HepG2 (cell line): ENCODE results near the gene MTHFD2L. TPM values are rescaled to one million over a fixed set of nuclear protein-coding genes. Genes with fewer than 3 reads are reported as not detected.

Experiments
- ATAC-seq: fragments of 200-7000 bp; cut with Tn5 transposase; 3 replicates; pipeline ENCODE4 v1.9.1; 2020; ENCODE audit warnings: mild to moderate bottlenecking, moderate library complexity
- BruUV-seq: library from RNA; stranded (reverse); fragments of 400-500 nt; replicated peaks from 2 replicates; lab custom pipeline; 2021; lab: Mats Ljungman, UMichigan
- CTCF ChIA-PET: fragments of 300-600 bp; formaldehyde crosslinking; extraction: SDS; loops from one replicate; lab custom pipeline; 2021; ENCODE audit warnings: low total read pairs, inconsistent platforms, low intra/inter-chr PET ratio; lab: Yijun Ruan, JAX
- POLR2A ChIA-PET: fragments of 350-600 bp; sonication (Branson Sonifier 250); formaldehyde crosslinking; loops from one replicate; lab custom pipeline; 2020; ENCODE audit warnings: antibody characterized with exemption, inconsistent platforms; lab: Yijun Ruan, JAX
- DNase-seq: peaks from one replicate; pipeline ENCODE4 v3.0.0-alpha.2; 2015; ENCODE audit warnings: low spot score
- FAIRE-seq: peaks from 3 replicates; lab custom pipeline; 2011; peaks lifted over from hg19 to GRCh38; lab: Jason Lieb, UNC
- H2AFZ ChIP-seq: one replicate; pipeline ENCODE4 v1.6.1; 2011; ENCODE audit warnings: low read length, inconsistent platforms
- H3K27ac ChIP-seq: fragments of 300-600 bp; 3 replicates; pipeline ENCODE4 v1.8.0; 2011; ENCODE audit warnings: mixed run types, mild to moderate bottlenecking, mixed read lengths, low read length, inconsistent platforms; ENCODE audit not compliant: insufficient read depth; ENCODE audit errors: extremely low read length
- H3K27me3 ChIP-seq, 2 experiments: fragments of 200-600 bp in 1 of 2; 2 replicates in 1 of 2; 3 replicates in 1 of 2; pipeline versions ENCODE4 v1.6.0 to v1.8.0; 2011; ENCODE audit warnings: low read length in 2 of 2, mild to moderate bottlenecking in 2 of 2, moderate library complexity in 2 of 2, inconsistent platforms in 1 of 2; ENCODE audit not compliant: insufficient read depth in 2 of 2, control insufficient read depth in 1 of 2
- H3K36me3 ChIP-seq, 2 experiments: fragments of 200-600 bp in 1 of 2; replicated peaks in 1 of 2; 2 replicates in 1 of 2; 3 replicates in 1 of 2; pipeline versions ENCODE4 v1.5.1 to v1.8.0; 2011; ENCODE audit warnings: low read length in 2 of 2, inconsistent platforms in 1 of 2; ENCODE audit not compliant: insufficient read depth in 2 of 2, control insufficient read depth in 1 of 2
- H3K4me1 ChIP-seq: 2 replicates; pipeline ENCODE4 v1.5.1; 2012; ENCODE audit warnings: low read length, inconsistent platforms; ENCODE audit not compliant: insufficient read depth
- H3K4me2 ChIP-seq: 2 replicates; pipeline ENCODE4 v1.6.0; 2011; ENCODE audit warnings: low read depth, low read length, inconsistent platforms
- H3K4me3 ChIP-seq, 3 experiments: fragments of 200-600 bp in 1 of 3; sonication (generic), shearing (Covaris generic) in 1 of 3; replicated peaks in 1 of 3; 2 replicates each; pipeline ENCODE4 v1.5.1; 2011 to 2016; ENCODE audit warnings: low read length in 3 of 3, inconsistent platforms in 2 of 3, low read depth in 2 of 3, mild to moderate bottlenecking in 2 of 3, control low read depth in 1 of 3, mixed read lengths in 1 of 3; ENCODE audit not compliant: insufficient read depth in 1 of 3
- H3K79me2 ChIP-seq: one replicate; pipeline ENCODE4 v1.6.1; 2011; ENCODE audit warnings: low read length, inconsistent platforms; ENCODE audit not compliant: insufficient read depth
- H3K9ac ChIP-seq: 2 replicates; pipeline ENCODE4 v1.6.0; 2011; ENCODE audit warnings: mild to moderate bottlenecking, low read depth, low read length, inconsistent platforms; ENCODE audit not compliant: insufficient read depth
- H3K9me3 ChIP-seq: 2 replicates; pipeline ENCODE4 v1.5.1; 2012; ENCODE audit warnings: mild to moderate bottlenecking, low read length
- H4K20me1 ChIP-seq: 2 replicates; pipeline ENCODE4 v1.6.0; 2011; ENCODE audit warnings: inconsistent platforms, mild to moderate bottlenecking, low read length, moderate library complexity; ENCODE audit not compliant: insufficient read depth
- ATRX ChIP-seq: sonication (generic); formaldehyde crosslinking; IDR thresholded peaks from 2 replicates; pipeline ENCODE4 v1.4.0; 2020; ENCODE audit warnings: missing genetic modification reagents, borderline replicate concordance
- ELF4 ChIP-seq: sonication (generic); formaldehyde crosslinking; IDR thresholded peaks from 2 replicates; pipeline ENCODE4 v1.5.0; 2020; ENCODE audit warnings: missing genetic modification reagents, mild to moderate bottlenecking, moderate library complexity, borderline replicate concordance
- KAT7 ChIP-seq: IDR thresholded peaks from 2 replicates; pipeline ENCODE4 v1.6.1; 2018; ENCODE audit warnings: borderline replicate concordance, missing compliant biosample characterization
- MAFF ChIP-seq: IDR thresholded peaks from 2 replicates; pipeline ENCODE4 v1.6.1; 2011; ENCODE audit warnings: low read depth, low read length, improper control_type of control experiment
- MAFK ChIP-seq, 2 experiments: IDR thresholded peaks in 1 of 2; conservative IDR thresholded peaks in 1 of 2; 2 replicates each; pipeline ENCODE4 v1.6.1; 2011; ENCODE audit warnings: improper control_type of control experiment in 2 of 2, low read length in 2 of 2
- NFAT5 ChIP-seq: sonication (generic); formaldehyde crosslinking; IDR thresholded peaks from 2 replicates; pipeline ENCODE4 v1.4.0; 2020; ENCODE audit warnings: missing genetic modification reagents
- PLRG1 ChIP-seq: fragments of 450-650 bp; conservative IDR thresholded peaks from 2 replicates; pipeline ENCODE4 v1.6.1; 2016
- RBM22 ChIP-seq: fragments of 200-400 bp; formaldehyde crosslinking; optimal IDR thresholded peaks from 2 replicates; pipeline ENCODE3; 2017; ENCODE audit warnings: mild to moderate bottlenecking, low read length, moderate library complexity
- SCMH1 ChIP-seq: sonication (generic); formaldehyde crosslinking; IDR thresholded peaks from 2 replicates; pipeline ENCODE4 v1.9.0; 2021; ENCODE audit warnings: missing genetic modification reagents, mild to moderate bottlenecking, borderline replicate concordance
- ZNF263 ChIP-seq: sonication (generic); formaldehyde crosslinking; IDR thresholded peaks from 2 replicates; pipeline ENCODE4 v1.4.0; 2020; ENCODE audit warnings: missing genetic modification reagents
- ZNF30 ChIP-seq: sonication (generic); formaldehyde crosslinking; IDR thresholded peaks from 2 replicates; pipeline ENCODE4 v1.5.0; 2020; ENCODE audit warnings: mild to moderate bottlenecking, missing genetic modification reagents
- ZNF562 ChIP-seq: sonication (generic); formaldehyde crosslinking; IDR thresholded peaks from 2 replicates; pipeline ENCODE4 v1.8.0; 2022; ENCODE audit warnings: missing genetic modification reagents, borderline replicate concordance
- ZNF788 ChIP-seq: sonication (generic); formaldehyde crosslinking; IDR thresholded peaks from 2 replicates; pipeline ENCODE4 v1.5.0; 2020; ENCODE audit warnings: mild to moderate bottlenecking, missing genetic modification reagents, borderline replicate concordance
- WGBS: methylation state at CpG from one replicate; pipeline ENCODE4 v1.1.6; 2017; ENCODE audit warnings: low lambda C conversion rate; 5-methylcytosine and 5-hydroxymethylcytosine counted together
- in situ Hi-C: cut with HindIII; loops from 2 replicates; pipeline ENCODE4 v1.10.0; 2017; ENCODE audit warnings: low pct_unique_long_range_greater_than_20kb; ENCODE audit not compliant: extremely low pct_ligation_motif_present
- intact Hi-C: fragments of 100-400 bp; cut with micrococcal nuclease; formaldehyde crosslinking; loops from one replicate; pipeline ENCODE4 v1.10.0; 2022; ENCODE audit not compliant: unreplicated experiment
- polyA plus RNA-seq, 8 experiments: library from polyadenylated mRNA; depleted of rRNA in 3 of 8; stranded (reverse) in 7 of 8; unstranded in 1 of 8; fragments of >200 nt; fragmentation: Illumina TruSeq in 4 of 8; extraction: Trizol in 4 of 8; gene quantifications; 2 replicates each; pipeline versions ENCODE4 v1.2.1 to v1.2.3, GENCODE V29; 2011 to 2016; ENCODE audit warnings: low read depth in 4 of 8, missing spikeins in 1 of 8, mixed read lengths in 1 of 8; ENCODE audit not compliant: insufficient read depth in 1 of 8
- total RNA-seq, 5 experiments: library from RNA; depleted of rRNA; stranded (reverse); fragments of >200 nt; fragmentation: Illumina TruSeq; extraction: Trizol; gene quantifications; 2 replicates each; pipeline ENCODE4 v1.2.3, GENCODE V29; 2016; ENCODE audit warnings: low read depth in 1 of 5
- TF ChIP-seq, protein P1 (sequence below): sonication (generic); formaldehyde crosslinking; IDR thresholded peaks from 2 replicates; pipeline ENCODE4 v1.8.1; 2023; ENCODE audit warnings: mild to moderate bottlenecking, missing genetic modification reagents, borderline replicate concordance

Gene MTHFD2L
- total and polyA plus RNA-seq, 2 of the 13 experiments (the other 11 are each of a cell fraction or from before 2014, with no cell fraction given): 10.5 to 14.9 TPM

GRCh38 chr4:74305000-74305399, 147.1 kb downstream of the MTHFD2L start:
- 53% methylated on average over 1 of the region's 1 CpG for WGBS
- CTCF ChIA-PET: no interaction called here
- in situ Hi-C loops: no loop called here

DNA sequence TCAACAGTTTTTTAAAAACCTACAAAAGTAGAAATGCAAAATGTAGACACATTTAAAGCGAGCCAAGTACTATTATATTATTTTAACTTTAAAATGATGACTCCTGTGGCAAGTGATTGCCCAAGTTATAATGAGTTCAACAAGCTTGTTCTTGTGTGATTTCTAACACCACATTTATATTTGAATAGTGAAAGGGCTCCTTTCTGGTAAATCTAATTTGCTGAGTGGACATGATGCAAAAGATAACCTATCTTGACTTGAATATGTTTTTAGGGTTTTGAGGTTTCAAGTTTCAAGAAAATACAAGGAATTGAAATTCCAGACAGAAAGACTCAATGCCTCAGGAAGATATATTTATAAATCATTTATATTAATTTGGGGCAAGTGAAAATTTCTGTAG, 149.3 kb downstream of the MTHFD2L start:
- ATAC-seq (no peak), FAIRE-seq (no peak), DNase-seq (no peak)
- H4K20me1 ChIP-seq: no peaks in the 10 kb centered on the region
- H3K4me1 ChIP-seq: no peaks in the 10 kb centered on the region
- no peak overlapping the region for H3K4me3 ChIP-seq
- H3K36me3 ChIP-seq: no peaks in the 10 kb centered on the region
- H3K9ac ChIP-seq: no peak overlapping the region
- no peak overlapping the region for H2AFZ ChIP-seq
- in situ Hi-C loops: no loop called here
- H3K4me2 ChIP-seq: no peak overlapping the region
- H3K79me2 ChIP-seq: no peaks in the 10 kb centered on the region
- no peak overlapping the region for H3K27ac ChIP-seq
- BruUV-seq: no TSS peak
- peaks cover 0 to 4% of the 10 kb centered on the region in 2 experiments; a peak in 1 of 5 replicates for H3K27me3 ChIP-seq
- POLR2A ChIA-PET: no interaction called here
- CTCF ChIA-PET: no interaction called here
- TF ChIP-seq ZNF30 (CRISPR knock-in tag): no peak
- no peak for TF ChIP-seq RBM22
- no peak for TF ChIP-seq ELF4
- no peak for TF ChIP-seq NFAT5 (CRISPR knock-in tag)
- TF ChIP-seq SCMH1 (CRISPR knock-in tag): no peak
- TF ChIP-seq MAFK (conservative IDR thresholded peaks at IDR 0.05 in 1 of 2, IDR thresholded peaks at IDR 0.05 in 1 of 2; ENCODE audit: low read length in 2 of 2): peak; percentile 32 to 60; a peak in 3 of 4 replicates
- no peak for TF ChIP-seq PLRG1
- peak; percentile 24; the same call in 1 of the 2 replicates for TF ChIP-seq MAFF
- H3K9me3 ChIP-seq: no peaks in the 10 kb centered on the region
- 14% methylated on average over 1 of the region's 1 CpG for WGBS
- intact Hi-C loops: no loop called here

More at GRCh38 chr4:74305000-74305399, 147.1 kb downstream of the MTHFD2L start:
- BruUV-seq: no TSS peak
- no peaks in the 10 kb centered on the region for H3K79me2 ChIP-seq
- no peak overlapping the region for H3K4me2 ChIP-seq
- DNase-seq (no peak), ATAC-seq (no peak), FAIRE-seq (no peak)
- no peak for TF ChIP-seq KAT7 (CRISPR knock-in tag)
- TF ChIP-seq ZNF788 (CRISPR knock-in tag): no peak
- TF ChIP-seq ZNF263 (CRISPR knock-in tag): no peak
- TF ChIP-seq ATRX (CRISPR knock-in tag): no peak
- no peak for TF ChIP-seq ZNF562 (CRISPR knock-in tag)
- TF ChIP-seq, protein P1, sequence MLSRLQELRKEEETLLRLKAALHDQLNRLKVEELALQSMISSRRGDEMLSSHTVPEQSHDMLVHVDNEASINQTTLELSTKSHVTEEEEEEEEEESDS (CRISPR knock-in tag): no peak
- H2AFZ ChIP-seq: no peak overlapping the region
- H3K9ac ChIP-seq: no peak overlapping the region
- peaks cover 0 to 4% of the 10 kb centered on the region in 2 experiments; a peak in 1 of 5 replicates for H3K27me3 ChIP-seq
- no peaks in the 10 kb centered on the region for H4K20me1 ChIP-seq
- no peak overlapping the region for H3K27ac ChIP-seq
- no peaks in the 10 kb centered on the region for H3K36me3 ChIP-seq
- POLR2A ChIA-PET: no interaction called here
- intact Hi-C loops: no loop called here
- H3K4me1 ChIP-seq: no peaks in the 10 kb centered on the region
- H3K9me3 ChIP-seq: no peaks in the 10 kb centered on the region
- no peak overlapping the region for H3K4me3 ChIP-seq
